ENCODE results near the gene ANK3.

DNA sequence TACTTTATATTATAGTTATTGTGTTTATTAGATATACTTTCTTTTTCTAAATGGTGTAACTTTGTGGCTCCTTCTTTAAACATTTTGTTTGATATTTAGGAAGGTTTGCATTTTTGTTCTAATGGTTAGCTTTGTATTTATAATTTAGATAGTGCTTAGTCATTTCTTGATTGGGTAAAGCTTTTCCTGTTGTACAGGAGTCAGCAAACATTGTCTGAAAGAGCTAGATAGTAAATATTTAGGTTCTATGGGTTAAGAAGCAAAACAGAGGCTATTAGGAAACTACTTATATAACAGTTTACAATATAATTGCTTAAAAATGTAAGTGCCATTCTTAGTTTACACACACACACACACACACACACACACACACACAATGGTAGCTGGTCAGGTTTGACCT, 412.8 kb downstream of the ANK3 start:
- TF ChIP-seq, protein P1, sequence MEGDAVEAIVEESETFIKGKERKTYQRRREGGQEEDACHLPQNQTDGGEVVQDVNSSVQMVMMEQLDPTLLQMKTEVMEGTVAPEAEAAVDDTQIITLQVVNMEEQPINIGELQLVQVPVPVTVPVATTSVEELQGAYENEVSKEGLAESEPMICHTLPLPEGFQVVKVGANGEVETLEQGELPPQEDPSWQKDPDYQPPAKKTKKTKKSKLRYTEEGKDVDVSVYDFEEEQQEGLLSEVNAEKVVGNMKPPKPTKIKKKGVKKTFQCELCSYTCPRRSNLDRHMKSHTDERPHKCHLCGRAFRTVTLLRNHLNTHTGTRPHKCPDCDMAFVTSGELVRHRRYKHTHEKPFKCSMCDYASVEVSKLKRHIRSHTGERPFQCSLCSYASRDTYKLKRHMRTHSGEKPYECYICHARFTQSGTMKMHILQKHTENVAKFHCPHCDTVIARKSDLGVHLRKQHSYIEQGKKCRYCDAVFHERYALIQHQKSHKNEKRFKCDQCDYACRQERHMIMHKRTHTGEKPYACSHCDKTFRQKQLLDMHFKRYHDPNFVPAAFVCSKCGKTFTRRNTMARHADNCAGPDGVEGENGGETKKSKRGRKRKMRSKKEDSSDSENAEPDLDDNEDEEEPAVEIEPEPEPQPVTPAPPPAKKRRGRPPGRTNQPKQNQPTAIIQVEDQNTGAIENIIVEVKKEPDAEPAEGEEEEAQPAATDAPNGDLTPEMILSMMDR (IDR thresholded peaks at IDR 0.05 in 4 of 5, conservative IDR thresholded peaks at IDR 0.05 in 1 of 5): no peak
- no peak for TF ChIP-seq POLR2A (IDR thresholded peaks at IDR 0.05)
